ENCODE measurements around the gene GAST. TPM values are rescaled to one million over a fixed set of nuclear protein-coding genes. Genes with fewer than 3 reads are reported as not detected.
A peak's percentile ranks its signal among the peaks of the same experiment; 100 is the strongest.
"Not testable (repeated sequence)": the region's sequence is repeated elsewhere in the genome, so short reads cannot be mapped to it uniquely, and the experiment has no call there.

GAST gene
- total and polyA plus RNA-seq, 3 experiments from 2014 or later: not detected

DNA sequence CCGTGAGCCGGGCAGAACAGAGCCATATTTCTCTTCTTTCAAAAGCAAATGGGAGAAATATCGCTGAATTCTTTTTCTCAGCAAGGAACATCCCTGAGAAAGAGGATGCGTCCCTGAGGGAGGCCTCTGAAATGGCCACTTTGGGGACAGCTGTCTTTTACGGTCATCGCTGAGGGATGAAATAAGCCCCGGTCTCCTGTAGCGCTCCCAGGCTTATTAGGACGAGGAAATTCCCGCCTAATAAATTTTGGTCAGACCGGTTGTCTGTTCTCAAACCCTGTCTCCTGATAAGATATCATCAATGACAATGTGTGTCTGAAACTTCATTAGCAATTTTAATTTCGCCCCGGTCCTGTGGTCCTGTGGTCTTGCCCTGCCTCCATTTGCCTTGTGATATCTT, 26.4 kb upstream of the GAST start:
- H3K27me3 ChIP-seq (ENCODE audit: insufficient read depth, low read length, poor library complexity, severe bottlenecking); H3K27ac ChIP-seq (ENCODE audit: low read depth, low read length); H3K4me3 ChIP-seq (ENCODE audit: low read length); H3K9me3 Mint-ChIP-seq; H3K27ac Mint-ChIP-seq; POLR2A ChIA-PET; H3K4me3 Mint-ChIP-seq; H3K9me3 ChIP-seq (ENCODE audit: low read length); DNase-seq: not testable (repeated sequence)
- Histone ChIP-seq H3K4me1 (ENCODE audit: insufficient read depth, low read length) (peaks cover 23% of the 10 kb centered on the region), H3K36me3 (ENCODE audit: insufficient read depth, low read length) (peaks cover 14% of the 10 kb centered on the region)
- CTCF ChIA-PET: interaction anchor here (2.0 to 8.7 kb wide), 2 partner anchors 10 to 21 kb away, joined by 7 to 129 read pairs; no protein-coding TSS in a partner anchor
- Mint-ChIP-seq H3K36me3 (peaks cover 5 to 24% (median 10%) of the 10 kb centered on the region in 3 donors), H3K27me3 (peaks cover 0 to 17% of the 10 kb centered on the region in 2 donors), H3K4me1 (peaks cover 17 to 29% (median 19%) of the 10 kb centered on the region in 3 donors)

DNA sequence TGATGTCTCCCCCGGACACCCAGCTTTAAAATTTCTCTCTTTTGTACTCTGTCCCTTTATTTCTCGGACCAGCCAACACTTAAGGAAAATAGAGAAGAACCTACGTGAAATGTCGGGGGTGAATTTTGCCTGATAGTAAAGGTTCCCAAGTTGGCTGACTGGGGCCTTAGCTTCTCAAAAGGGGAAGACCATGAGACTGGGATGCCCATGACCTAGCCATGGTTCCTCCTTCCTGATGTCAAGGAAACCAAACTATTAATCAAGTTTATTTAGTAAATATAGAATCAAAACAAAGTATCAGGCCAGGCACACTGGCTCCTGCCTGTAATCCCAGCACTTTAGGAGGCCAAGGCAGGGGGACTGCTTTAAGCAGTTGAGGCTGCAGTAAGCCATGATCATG, 25.9 kb upstream of the GAST start:
- DNase-seq: no peak
- H3K27me3 ChIP-seq (ENCODE audit: insufficient read depth, low read length, poor library complexity, severe bottlenecking): no peaks in the 10 kb centered on the region
- H3K4me1 Mint-ChIP-seq: peaks cover 22 to 34% (median 24%) of the 10 kb centered on the region in 3 donors
- H3K36me3 ChIP-seq (ENCODE audit: insufficient read depth, low read length): peaks cover 20% of the 10 kb centered on the region
- no peaks in the 10 kb centered on the region for H3K9me3 ChIP-seq (ENCODE audit: low read length)
- no peak overlapping the region for H3K4me3 Mint-ChIP-seq
- peaks cover 0 to 17% of the 10 kb centered on the region in 2 donors for H3K27me3 Mint-ChIP-seq
- H3K4me3 ChIP-seq (ENCODE audit: low read length): no peak overlapping the region
- H3K36me3 Mint-ChIP-seq: peaks cover 5 to 29% (median 12%) of the 10 kb centered on the region in 3 donors
- no peak overlapping the region for H3K27ac ChIP-seq (ENCODE audit: low read depth, low read length)
- CTCF ChIA-PET: interaction anchor here (2.0 to 8.7 kb wide), 2 partner anchors 9 to 21 kb away, joined by 7 to 129 read pairs; no protein-coding TSS in a partner anchor
- peaks cover 28% of the 10 kb centered on the region for H3K4me1 ChIP-seq (ENCODE audit: insufficient read depth, low read length)
- H3K9me3 Mint-ChIP-seq: no peaks in the 10 kb centered on the region
- POLR2A ChIA-PET: no interaction called here
- peak overlapping the region in 2 of 8 donors; percentile 9 to 72 for H3K27ac Mint-ChIP-seq

DNA sequence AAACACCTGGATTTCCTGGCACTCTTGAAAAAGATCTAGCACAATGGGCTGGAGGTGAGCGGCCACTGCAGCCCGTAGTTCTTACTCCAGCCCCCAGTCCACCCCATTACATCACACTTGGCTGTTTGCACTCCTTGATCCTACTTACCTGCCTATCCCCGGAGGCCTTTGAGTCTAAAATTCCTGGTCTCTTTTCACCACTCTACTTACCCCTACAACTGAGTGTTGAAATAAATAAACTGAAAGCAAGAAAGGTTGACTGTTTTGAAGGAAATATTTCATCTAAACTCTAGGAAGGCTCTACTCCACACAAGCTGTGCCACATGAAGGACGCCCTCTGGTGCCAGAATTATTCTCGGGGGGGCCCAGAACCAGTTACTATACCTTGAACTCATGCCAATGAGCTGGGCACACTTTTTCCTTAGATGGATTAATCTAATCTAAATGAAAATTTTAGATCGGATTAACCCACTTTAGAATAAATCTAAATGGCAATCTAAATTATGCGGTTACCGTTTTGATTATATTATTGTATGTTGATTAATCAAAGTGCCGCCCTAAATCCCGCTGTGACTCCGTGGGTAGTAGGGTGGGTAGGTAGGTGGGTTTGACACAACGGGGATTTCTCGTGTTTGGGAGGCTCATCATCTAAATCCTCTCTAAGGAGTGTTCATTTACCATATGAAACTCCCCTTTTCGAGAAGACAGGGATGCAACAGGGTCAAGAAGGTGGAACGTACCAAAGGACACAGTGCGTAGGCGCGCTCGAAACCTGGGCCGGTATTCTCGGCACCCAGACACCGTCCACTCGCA, 24.1 kb upstream of the GAST start:
- H3K9me3 ChIP-seq (ENCODE audit: low read length): no peaks in the 10 kb centered on the region
- Mint-ChIP-seq H3K4me1 (peaks cover 34 to 46% (median 39%) of the 10 kb centered on the region in 3 donors), H3K4me3 (peak overlapping the region; percentile 96 to 100 (median 98)), H3K27ac (peak overlapping the region; percentile 99 to 100 (median 99)), H3K36me3 (peaks cover 18 to 47% (median 20%) of the 10 kb centered on the region in 3 donors), H3K27me3 (peaks cover 0 to 15% of the 10 kb centered on the region in 2 donors), H3K9me3 (no peaks in the 10 kb centered on the region)
- H3K4me1 ChIP-seq (ENCODE audit: insufficient read depth, low read length): peaks cover 31% of the 10 kb centered on the region
- peak in 3 of 5 donors; percentile 38 to 76 (median 49) for DNase-seq
- peak overlapping the region; percentile 100 for H3K27ac ChIP-seq (ENCODE audit: low read depth, low read length)
- CTCF ChIA-PET: interaction anchor here (1.0 to 8.7 kb wide), 5 partner anchors 9 to 40 kb away, joined by 5 to 129 read pairs (median 6); no protein-coding TSS in a partner anchor
- H3K36me3 ChIP-seq (ENCODE audit: insufficient read depth, low read length): peaks cover 36% of the 10 kb centered on the region
- peak overlapping the region; percentile 71 for H3K4me3 ChIP-seq (ENCODE audit: low read length)
- POLR2A ChIA-PET: interaction anchor here (0.6 to 5.5 kb wide), 18 partner anchors 9 to 1673 kb away, joined by 3 to 178 read pairs (median 4); partner anchors contain the start of genes KLHL11 and TMEM106A
- no peaks in the 10 kb centered on the region for H3K27me3 ChIP-seq (ENCODE audit: insufficient read depth, low read length, poor library complexity, severe bottlenecking)

DNA sequence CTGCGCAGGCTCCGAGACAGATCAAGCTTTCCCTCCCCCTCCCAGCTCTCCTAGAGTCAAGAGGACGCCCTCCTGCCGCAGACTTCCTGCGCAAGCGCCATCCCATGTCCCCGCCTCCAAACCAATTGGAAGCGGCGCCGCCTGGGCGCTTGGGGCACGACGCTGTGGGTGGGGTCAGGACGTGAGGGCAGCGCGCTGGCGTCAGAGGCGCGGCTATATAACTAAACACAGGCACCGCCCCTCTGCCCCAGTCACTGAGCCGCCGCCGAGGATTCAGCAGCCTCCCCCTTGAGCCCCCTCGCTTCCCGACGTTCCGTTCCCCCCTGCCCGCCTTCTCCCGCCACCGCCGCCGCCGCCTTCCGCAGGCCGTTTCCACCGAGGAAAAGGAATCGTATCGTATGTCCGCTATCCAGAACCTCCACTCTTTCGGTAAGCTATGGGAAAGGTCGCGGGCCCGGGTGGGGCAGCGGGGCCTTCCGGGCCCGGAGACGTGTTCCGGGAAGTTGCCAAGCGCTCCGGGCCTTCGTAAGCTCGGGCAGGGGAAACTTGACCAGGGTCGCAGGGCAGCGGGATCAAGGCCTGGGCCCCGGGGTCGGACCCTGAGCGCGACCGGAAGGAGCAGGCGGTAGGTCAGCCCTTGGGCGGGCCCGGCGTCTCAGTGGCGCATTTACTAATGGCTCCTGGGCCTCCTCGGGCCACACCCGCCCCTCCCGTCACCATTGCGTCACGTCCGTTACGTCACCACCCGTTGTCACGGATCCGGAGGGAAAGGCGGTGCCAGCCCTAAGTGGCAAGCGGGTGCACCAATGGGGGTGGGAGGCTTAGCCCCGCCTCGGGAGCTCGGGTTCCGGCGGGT, 23.3 kb upstream of the GAST start, which contains the start of gene EIF1:
EIF1 (plus strand) TSS at position 245 of the 856 bp plus-strand sequence; CDS start at position 399, 154 bp downstream.
- H3K9me3 ChIP-seq (ENCODE audit: low read length): no peaks in the 10 kb centered on the region
- H3K9me3 Mint-ChIP-seq: no peaks in the 10 kb centered on the region
- peaks cover 31% of the 10 kb centered on the region for H3K4me1 ChIP-seq (ENCODE audit: insufficient read depth, low read length)
- H3K4me3 ChIP-seq (ENCODE audit: low read length): peak within 1 kb of the TSS; percentile 94
- H3K27me3 ChIP-seq (ENCODE audit: insufficient read depth, low read length, poor library complexity, severe bottlenecking): no peaks in the 10 kb centered on the region
- H3K27me3 Mint-ChIP-seq: peaks cover 0 to 15% of the 10 kb centered on the region in 2 donors
- DNase-seq: peak; percentile 99 to 100 (median 99)
- POLR2A ChIA-PET: interaction anchor here (0.5 to 5.5 kb wide), 26 partner anchors 10 to 1672 kb away, joined by 3 to 178 read pairs (median 4); partner anchors contain the start of genes DNAJC7, KLHL11, TMEM106A and WIPF2
- CTCF ChIA-PET: interaction anchor here (0.6 to 8.7 kb wide), 7 partner anchors 10 to 123 kb away, joined by 3 to 129 read pairs (median 5); partner anchors contain the start of gene P3H4
- peak within 1 kb of the TSS; percentile 96 to 100 (median 98) for H3K4me3 Mint-ChIP-seq
- H3K27ac ChIP-seq (ENCODE audit: low read depth, low read length): peak within 1 kb of the TSS; percentile 100
- peaks cover 34 to 47% (median 39%) of the 10 kb centered on the region in 3 donors for H3K4me1 Mint-ChIP-seq
- H3K36me3 ChIP-seq (ENCODE audit: insufficient read depth, low read length): peaks cover 45% of the 10 kb centered on the region
- peaks cover 18 to 55% (median 20%) of the 10 kb centered on the region in 3 donors for H3K36me3 Mint-ChIP-seq
- peak within 1 kb of the TSS; percentile 99 to 100 (median 99) for H3K27ac Mint-ChIP-seq

DNA sequence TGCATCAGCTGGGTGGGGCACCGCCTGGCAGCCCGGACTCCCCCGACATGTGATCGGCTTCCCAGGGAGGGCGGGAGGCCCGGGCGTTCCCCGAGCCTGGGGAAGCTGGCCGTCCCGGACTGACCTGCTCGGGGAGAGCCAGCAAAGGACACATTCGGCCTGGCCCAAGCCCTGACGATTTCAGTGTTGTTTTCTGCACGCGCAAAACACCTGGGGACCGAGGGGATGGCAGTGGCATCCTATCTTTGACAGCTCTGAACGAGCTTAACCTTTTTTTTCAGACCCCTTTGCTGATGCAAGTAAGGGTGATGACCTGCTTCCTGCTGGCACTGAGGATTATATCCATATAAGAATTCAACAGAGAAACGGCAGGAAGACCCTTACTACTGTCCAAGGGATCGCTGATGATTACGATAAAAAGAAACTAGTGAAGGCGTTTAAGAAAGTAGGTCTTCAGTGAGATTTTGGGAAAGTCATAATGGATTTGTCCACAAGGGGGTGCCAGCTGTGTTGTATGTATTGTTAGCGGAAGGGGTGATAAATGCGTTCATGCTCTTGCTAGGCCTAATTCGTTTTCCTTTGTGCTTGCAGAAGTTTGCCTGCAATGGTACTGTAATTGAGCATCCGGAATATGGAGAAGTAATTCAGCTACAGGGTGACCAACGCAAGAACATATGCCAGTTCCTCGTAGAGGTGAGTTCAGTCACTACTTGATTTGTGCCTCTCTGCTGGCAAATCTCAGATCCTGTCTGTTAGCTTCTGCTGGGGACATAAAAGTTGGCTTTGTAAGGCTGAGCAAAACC, 22.4 kb upstream of the GAST start:
- POLR2A ChIA-PET: interaction anchor here (0.5 to 5.5 kb wide), 13 partner anchors 11 to 1470 kb away, joined by 3 to 178 read pairs (median 4); partner anchors contain the start of genes DNAJC7, KLHL11 and WIPF2
- H3K9me3 Mint-ChIP-seq: no peaks in the 10 kb centered on the region
- peaks cover 50% of the 10 kb centered on the region for H3K36me3 ChIP-seq (ENCODE audit: insufficient read depth, low read length)

DNA sequence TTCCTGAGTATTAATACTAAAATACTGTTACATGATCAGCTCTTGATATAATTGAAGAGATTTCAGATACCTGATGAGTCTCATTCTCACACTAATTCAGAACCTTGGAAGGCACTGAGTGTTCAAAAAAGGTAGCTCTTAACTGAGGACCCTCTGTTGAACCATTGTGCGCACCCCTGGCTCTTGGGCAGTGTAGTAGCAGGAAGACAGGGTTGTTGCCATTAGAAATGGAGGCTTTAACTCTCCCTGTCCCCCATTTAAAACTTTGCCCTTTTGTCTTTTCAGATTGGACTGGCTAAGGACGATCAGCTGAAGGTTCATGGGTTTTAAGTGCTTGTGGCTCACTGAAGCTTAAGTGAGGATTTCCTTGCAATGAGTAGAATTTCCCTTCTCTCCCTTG, 21.6 kb upstream of the GAST start:
- H3K4me3 Mint-ChIP-seq: peak overlapping the region; percentile 96 to 100 (median 98)
- H3K9me3 Mint-ChIP-seq: no peaks in the 10 kb centered on the region
- CTCF ChIA-PET: interaction anchor here (4.7 to 8.7 kb wide), 2 partner anchors 11 to 25 kb away, joined by 74 to 129 read pairs; no protein-coding TSS in a partner anchor
- Histone ChIP-seq H3K9me3 (ENCODE audit: low read length) (no peaks in the 10 kb centered on the region), H3K4me3 (ENCODE audit: low read length) (peak overlapping the region; percentile 94), H3K27ac (ENCODE audit: low read depth, low read length) (peak overlapping the region; percentile 100), H3K36me3 (ENCODE audit: insufficient read depth, low read length) (peaks cover 54% of the 10 kb centered on the region), H3K4me1 (ENCODE audit: insufficient read depth, low read length) (peaks cover 31% of the 10 kb centered on the region), H3K27me3 (ENCODE audit: insufficient read depth, low read length, poor library complexity, severe bottlenecking) (no peaks in the 10 kb centered on the region)
- peaks cover 34 to 49% (median 42%) of the 10 kb centered on the region in 3 donors for H3K4me1 Mint-ChIP-seq
- H3K27me3 Mint-ChIP-seq: peaks cover 0 to 17% of the 10 kb centered on the region in 2 donors
- peak in 1 of 5 donors; percentile 18 for DNase-seq
- POLR2A ChIA-PET: interaction anchor here (1.3 to 5.5 kb wide), 4 partner anchors 12 to 1366 kb away, joined by 3 to 178 read pairs (median 54); partner anchors contain the start of gene ODAD4
- peak overlapping the region; percentile 99 to 100 (median 99) for H3K27ac Mint-ChIP-seq
- H3K36me3 Mint-ChIP-seq: peaks cover 20 to 68% (median 20%) of the 10 kb centered on the region in 3 donors

More for the DNA sequence above, 22.4 kb upstream of the GAST start:
- peak in 4 of 5 donors; percentile 39 to 65 (median 63) for DNase-seq
- CTCF ChIA-PET: interaction anchor here (0.6 to 8.7 kb wide), 6 partner anchors 11 to 122 kb away, joined by 3 to 129 read pairs (median 6); partner anchors contain the start of gene P3H4
- Mint-ChIP-seq H3K27me3 (peaks cover 0 to 17% of the 10 kb centered on the region in 2 donors), H3K4me1 (peaks cover 34 to 47% (median 39%) of the 10 kb centered on the region in 3 donors), H3K36me3 (peaks cover 20 to 62% (median 20%) of the 10 kb centered on the region in 3 donors), H3K27ac (peak overlapping the region; percentile 99 to 100 (median 99)), H3K4me3 (peak overlapping the region; percentile 96 to 100 (median 98))
- Histone ChIP-seq H3K27me3 (ENCODE audit: insufficient read depth, low read length, poor library complexity, severe bottlenecking) (no peaks in the 10 kb centered on the region), H3K4me3 (ENCODE audit: low read length) (peak overlapping the region; percentile 94), H3K9me3 (ENCODE audit: low read length) (no peaks in the 10 kb centered on the region), H3K27ac (ENCODE audit: low read depth, low read length) (peak overlapping the region; percentile 100), H3K4me1 (ENCODE audit: insufficient read depth, low read length) (peaks cover 31% of the 10 kb centered on the region)

Data from CD8-positive, alpha-beta memory T cell (primary cell).